Right lobe of liver (tissue), 4 donors: ENCODE data around the gene LEO1.

Experiments used
- CTCF ChIP-seq, 4 donors: fragments of 200-600 bp in 3 of 4; fragments of 450-650 bp in 1 of 4; IDR thresholded peaks; one replicate each; pipeline versions ENCODE4 v1.5.1 to v1.8.0; 2016 to 2022; ENCODE audit warnings: antibody characterized with exemption in 4 of 4, mild to moderate bottlenecking in 2 of 4
- POLR2A ChIP-seq: fragments of 450-650 bp; IDR thresholded peaks from one replicate; pipeline ENCODE4 v1.6.1; 2017; ENCODE audit warnings: antibody characterized with exemption, mild to moderate bottlenecking
- donor health status: DM: no; HTN: no; CAD: no.
- donor health status: DM: no; HTN: no; CAD: no.
- donor health status: DM: no; HTN: yes; CAD: no.

- TF ChIP-seq CTCF (IDR thresholded peaks at IDR 0.05) (no peak), POLR2A (no peak)
Observed at GRCh38 chr15:52004806-52005205, 33.2 kb upstream of the LEO1 start.
